H9 (cell line): Measurements from ENCODE around the gene TRAF7. TPM values are rescaled to one million over a fixed set of nuclear protein-coding genes. Genes with fewer than 3 reads are reported as not detected.
A peak's percentile ranks its signal among the peaks of the same experiment; 100 is the strongest.

Experiments
- DNase-seq: peaks from one replicate; pipeline ENCODE4 v3.0.0-alpha.2; 2017
- H2AFZ ChIP-seq: one replicate; pipeline ENCODE4 v1.6.1; 2013; ENCODE audit warnings: mild to moderate bottlenecking, low read length, control low read depth, moderate library complexity
- H2AK5ac ChIP-seq: 2 replicates; pipeline ENCODE4 v1.6.1; 2013; ENCODE audit warnings: low read length, control low read depth, mixed read lengths; ENCODE audit not compliant: insufficient read length
- H2BK120ac ChIP-seq: one replicate; pipeline ENCODE4 v1.6.1; 2013; ENCODE audit warnings: low read depth, mild to moderate bottlenecking, low read length, control low read depth, inconsistent platforms; ENCODE audit not compliant: poor library complexity, severe bottlenecking
- H2BK12ac ChIP-seq: 2 replicates; pipeline ENCODE4 v1.6.1; 2013; ENCODE audit warnings: low read length, control low read depth, mixed read lengths, low read depth; ENCODE audit not compliant: insufficient read length
- H2BK15ac ChIP-seq: 2 replicates; pipeline ENCODE4 v1.6.1; 2013; ENCODE audit warnings: low read depth, low read length, control low read depth
- H2BK20ac ChIP-seq: one replicate; pipeline ENCODE4 v1.6.1; 2013; ENCODE audit warnings: low read depth, mild to moderate bottlenecking, low read length, control low read depth, inconsistent platforms; ENCODE audit not compliant: poor library complexity, severe bottlenecking
- H2BK5ac ChIP-seq: 2 replicates; pipeline ENCODE4 v1.6.1; 2013; ENCODE audit warnings: low read length, control low read depth, mixed read lengths; ENCODE audit not compliant: insufficient read length
- H3K14ac ChIP-seq: 2 replicates; pipeline ENCODE4 v1.6.1; 2013; ENCODE audit warnings: low read length, control low read depth; ENCODE audit not compliant: insufficient read depth
- H3K18ac ChIP-seq: 2 replicates; pipeline ENCODE4 v1.6.1; 2013; ENCODE audit warnings: low read depth, mild to moderate bottlenecking, mixed read lengths, low read length, control low read depth; ENCODE audit not compliant: insufficient read length
- H3K23ac ChIP-seq: 2 replicates; pipeline ENCODE4 v1.6.1; 2013; ENCODE audit warnings: low read length, control low read depth, mixed read lengths, low read depth; ENCODE audit not compliant: insufficient read length
- H3K23me2 ChIP-seq: 2 replicates; pipeline ENCODE4 v1.6.1; 2013; ENCODE audit warnings: low read depth, mild to moderate bottlenecking, mixed read lengths, low read length, control low read depth; ENCODE audit not compliant: insufficient read length, poor library complexity, severe bottlenecking
- H3K27ac ChIP-seq: 2 replicates; pipeline ENCODE4 v1.5.1; 2013; ENCODE audit warnings: low read length, control low read depth, mixed read lengths, low read depth; ENCODE audit not compliant: insufficient read length
- H3K27me3 ChIP-seq: 2 replicates; pipeline ENCODE4 v1.6.1; 2013; ENCODE audit warnings: low read length, control low read depth, inconsistent platforms; ENCODE audit not compliant: insufficient read depth
- H3K4ac ChIP-seq: 2 replicates; pipeline ENCODE4 v1.6.1; 2013; ENCODE audit warnings: low read depth, mild to moderate bottlenecking, control low read depth, inconsistent platforms, low read length, moderate library complexity
- H3K4me1 ChIP-seq: 2 replicates; pipeline ENCODE4 v1.6.1; 2013; ENCODE audit warnings: low read length, control low read depth, inconsistent platforms; ENCODE audit not compliant: insufficient read depth
- H3K4me2 ChIP-seq: 2 replicates; pipeline ENCODE4 v1.6.1; 2013; ENCODE audit warnings: low read length, control low read depth, mixed read lengths; ENCODE audit not compliant: insufficient read length, insufficient read depth
- H3K56ac ChIP-seq: 2 replicates; pipeline ENCODE4 v1.6.1; 2013; ENCODE audit warnings: low read depth, mild to moderate bottlenecking, mixed read lengths, low read length, control low read depth; ENCODE audit not compliant: insufficient read length
- H3K79me1 ChIP-seq: 2 replicates; pipeline ENCODE4 v1.6.1; 2013; ENCODE audit warnings: low read depth, mild to moderate bottlenecking, moderate library complexity, low read length, control low read depth, inconsistent platforms; ENCODE audit not compliant: insufficient read depth, poor library complexity, severe bottlenecking
- H3K79me2 ChIP-seq: 2 replicates; pipeline ENCODE4 v1.6.1; 2013; ENCODE audit warnings: low read length, control low read depth, inconsistent platforms; ENCODE audit not compliant: insufficient read depth
- H3K9ac ChIP-seq: 2 replicates; pipeline ENCODE4 v1.6.1; 2013; ENCODE audit warnings: low read length, control low read depth, mixed read lengths; ENCODE audit not compliant: insufficient read length; ENCODE audit errors: extremely low read depth
- H3K9me3 ChIP-seq: one replicate; pipeline ENCODE4 v1.6.1; 2013; ENCODE audit warnings: low read depth, low read length, inconsistent platforms; ENCODE audit not compliant: control insufficient read depth
- H3T11ph ChIP-seq: one replicate; pipeline ENCODE4 v1.6.1; 2013; ENCODE audit warnings: mild to moderate bottlenecking, low read length, control low read depth, inconsistent platforms
- H4K20me1 ChIP-seq: one replicate; pipeline ENCODE4 v1.6.1; 2013; ENCODE audit not compliant: control insufficient read depth, insufficient read length, insufficient read depth
- H4K5ac ChIP-seq: 2 replicates; pipeline ENCODE4 v1.6.1; 2013; ENCODE audit warnings: low read depth, mild to moderate bottlenecking, mixed read lengths, low read length, control low read depth; ENCODE audit not compliant: insufficient read length
- H4K8ac ChIP-seq: replicated peaks from 2 replicates; pipeline ENCODE4 v1.6.1; 2013; ENCODE audit warnings: low read length, control low read depth, mixed read lengths, low read depth; ENCODE audit not compliant: insufficient read length
- H4K91ac ChIP-seq: 2 replicates; pipeline ENCODE4 v1.6.1; 2013; ENCODE audit warnings: low read depth, mild to moderate bottlenecking, moderate library complexity, mixed read lengths, low read length, control low read depth; ENCODE audit not compliant: insufficient read length
- H3K27ac Mint-ChIP-seq, 3 experiments: 2 replicates in 2 of 3; 3 replicates in 1 of 3; pipeline ENCODE4 v1.8.0; 2020 to 2021; ENCODE audit warnings: mixed read lengths in 3 of 3, mild to moderate bottlenecking in 1 of 3, moderate library complexity in 1 of 3
- H3K27me3 Mint-ChIP-seq: 2 replicates; pipeline ENCODE4 v1.8.0; 2021; ENCODE audit warnings: low read depth, mild to moderate bottlenecking, moderate library complexity, mixed read lengths
- H3K36me3 Mint-ChIP-seq, 3 experiments: 2 replicates in 2 of 3; 3 replicates in 1 of 3; pipeline ENCODE4 v1.8.0; 2020 to 2021; ENCODE audit warnings: low read depth in 3 of 3, mixed read lengths in 3 of 3; ENCODE audit not compliant: insufficient read depth in 1 of 3
- H3K4me1 Mint-ChIP-seq, 2 experiments: 2 replicates each; pipeline ENCODE4 v1.8.0; 2020; ENCODE audit warnings: mixed read lengths in 2 of 2
- H3K4me3 Mint-ChIP-seq, 2 experiments: 2 replicates in 1 of 2; 3 replicates in 1 of 2; pipeline ENCODE4 v1.8.0; 2020 to 2021; ENCODE audit warnings: mild to moderate bottlenecking in 2 of 2, mixed read lengths in 2 of 2, moderate library complexity in 1 of 2
- H3K9me3 Mint-ChIP-seq, 2 experiments: 2 replicates in 1 of 2; 3 replicates in 1 of 2; pipeline ENCODE4 v1.8.0; 2020; ENCODE audit warnings: mild to moderate bottlenecking in 2 of 2, mixed read lengths in 2 of 2, moderate library complexity in 1 of 2
- CTCF ChIP-seq: fragments of 200-600 bp; sonication (generic); conservative IDR thresholded peaks from 3 replicates; pipeline ENCODE4 v1.8.0; 2021; ENCODE audit warnings: antibody characterized with exemption, mild to moderate bottlenecking
- WGBS: extraction: QIAGEN DNeasy Blood & Tissue Kit; methylation state at CpG from one replicate; pipeline ENCODE4 v1.1.7; 2013; ENCODE audit warnings: missing lambda C conversion rate, low lambda C conversion rate, mixed read lengths; ENCODE audit not compliant: insufficient read length; ENCODE audit errors: extremely low coverage; 5-methylcytosine and 5-hydroxymethylcytosine counted together
- total RNA-seq: library from RNA; stranded (reverse); gene quantifications from 2 replicates; pipeline ENCODE4 v1.2.1, GENCODE V29; 2021

Gene TRAF7
- total RNA-seq, 1 experiment from 2014 or later = 108 TPM

DNA sequence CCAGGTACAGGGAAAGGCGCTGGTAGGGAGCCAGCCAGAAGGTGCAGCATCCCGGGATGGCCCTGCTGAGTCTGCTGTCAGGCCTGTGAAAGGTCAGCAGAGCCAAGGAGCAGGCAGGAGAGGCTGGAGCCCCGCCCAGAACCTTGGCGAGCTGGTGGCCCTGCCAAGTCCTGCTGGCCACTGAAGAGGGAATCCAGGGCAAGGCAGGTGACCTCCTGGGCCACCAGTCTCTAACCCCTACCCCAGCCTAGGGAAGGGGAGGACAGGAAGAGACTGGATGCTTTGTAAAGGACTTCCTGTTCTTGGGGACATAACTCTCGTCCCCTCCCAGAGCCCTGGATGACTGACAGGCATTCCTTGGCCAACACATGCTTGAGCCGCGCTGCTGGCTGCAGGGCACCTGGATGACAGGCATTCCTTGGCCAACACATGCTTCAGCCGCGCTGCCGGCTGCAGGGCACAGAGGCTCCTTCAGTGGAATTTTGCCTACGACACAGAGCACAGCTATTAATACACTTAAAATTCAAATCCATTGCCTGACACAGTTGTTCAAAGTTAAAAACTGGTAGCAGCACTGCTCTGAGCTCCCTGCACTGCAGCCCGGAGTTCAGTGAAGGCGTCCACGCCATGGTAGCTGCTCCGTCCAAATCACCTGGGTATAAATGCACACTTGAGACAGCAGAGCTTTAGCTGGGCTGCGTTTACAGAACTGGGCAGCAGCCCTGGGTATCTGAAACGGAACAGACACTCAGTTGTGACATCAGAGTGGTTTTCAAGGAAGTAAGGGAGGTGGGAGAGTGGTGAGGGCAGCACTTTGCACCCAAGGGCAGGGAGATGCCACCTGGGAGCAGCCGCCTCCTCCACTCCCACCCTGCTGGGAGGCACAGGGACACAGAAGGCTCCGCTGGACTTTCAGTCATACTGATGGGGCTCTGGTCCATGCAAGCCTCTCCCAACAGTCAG is 57.1 kb downstream of the TRAF7 start:
- Histone ChIP-seq H3K79me1 (peaks cover 6% of the 10 kb centered on the region), H3K9me3 (no peaks in the 10 kb centered on the region), H3K23me2 (peaks cover 8% of the 10 kb centered on the region), H3K56ac (no peak overlapping the region), H4K8ac (no peak overlapping the region), H2BK20ac (no peak overlapping the region), H2AFZ (no peak overlapping the region), H3K18ac (no peak overlapping the region), H2BK120ac (no peak overlapping the region), H3T11ph (no peak overlapping the region), H3K4me2 (peak overlapping the region; percentile 75), H3K23ac (no peak overlapping the region), H2BK12ac (no peak overlapping the region), H3K27me3 (no peaks in the 10 kb centered on the region), H3K4ac (no peak overlapping the region), H2BK5ac (no peak overlapping the region), H4K91ac (no peak overlapping the region), H4K5ac (no peak overlapping the region), H3K9ac (no peak overlapping the region), H3K4me1 (no peaks in the 10 kb centered on the region), H4K20me1 (no peaks in the 10 kb centered on the region), H2BK15ac (no peak overlapping the region), H3K79me2 (peaks cover 6% of the 10 kb centered on the region; the same call in 1 of the 2 replicates), H2AK5ac (no peak overlapping the region), H3K27ac (no peak overlapping the region), H3K14ac (no peak overlapping the region)
- no peak for TF ChIP-seq CTCF
- Mint-ChIP-seq H3K9me3 (no peaks in the 10 kb centered on the region), H3K27me3 (no peaks in the 10 kb centered on the region; the same call in 1 of the 2 replicates), H3K27ac (peak overlapping the region in 2 of 3 experiments; percentile 19 to 61; a peak in 2 of 7 replicates), H3K4me3 (peak overlapping the region; percentile 77 to 86), H3K4me1 (peaks cover 13 to 18% of the 10 kb centered on the region in 2 experiments), H3K36me3 (peaks cover 11 to 38% (median 33%) of the 10 kb centered on the region in 3 experiments; a peak in 6 of 7 replicates)
- DNase-seq = no peak
- no CpG with 5 or more reads among the region's 19 CpGs for WGBS
